ENCODE results near the gene PRKG1.

PRKG1 gene

DNA sequence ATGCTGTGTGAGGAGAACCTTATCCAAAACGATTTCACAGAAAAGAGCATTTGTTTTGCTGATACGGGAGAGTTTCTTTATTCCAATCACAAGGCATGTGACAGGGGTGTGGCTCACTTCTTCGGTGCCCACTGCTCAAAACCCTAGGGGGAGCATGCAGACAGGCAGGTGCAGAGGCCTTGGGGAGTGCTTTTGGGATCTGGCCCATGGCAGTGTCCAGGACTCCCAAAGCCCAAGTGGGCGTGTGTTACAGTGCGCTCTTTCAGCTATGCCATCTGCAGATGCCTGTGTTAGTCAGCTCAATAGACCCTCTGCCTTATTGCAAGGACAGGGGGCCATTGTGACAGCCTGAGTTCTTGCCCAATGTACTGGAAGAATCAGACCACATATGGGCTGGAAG is 530.3 kb downstream of the PRKG1 start:
- Histone ChIP-seq H3K9ac (ENCODE audit: low read depth, low read length, poor library complexity) (no peak overlapping the region), H2BK120ac (ENCODE audit: low read depth, low read length) (no peak overlapping the region), H3K9me3 (replicated peaks in 1 of 2; ENCODE audit: control insufficient read depth in 2 of 2, insufficient read depth in 1 of 2, low read depth in 1 of 2, low read length in 2 of 2) (no peaks in the 10 kb centered on the region), H3K27ac (replicated peaks; ENCODE audit: low read length) (no peak overlapping the region), H3K36me3 (replicated peaks in 1 of 2; ENCODE audit: control insufficient read depth in 2 of 2, insufficient read depth in 2 of 2, low read length in 2 of 2) (no peaks in the 10 kb centered on the region), H4K8ac (ENCODE audit: low read depth, low read length) (no peak overlapping the region), H3K4me3 (ENCODE audit: low read length in 2 of 2) (no peak overlapping the region), H3K4me2 (ENCODE audit: insufficient read depth, low read length, poor library complexity, severe bottlenecking) (no peak overlapping the region), H3K4me1 (ENCODE audit: control insufficient read depth in 2 of 2, insufficient read depth in 1 of 2, low read depth in 1 of 2, low read length in 2 of 2) (peaks cover 0 to 6% of the 10 kb centered on the region in 2 donors), H2BK5ac (ENCODE audit: low read length) (no peak overlapping the region), H3K27me3 (ENCODE audit: control insufficient read depth in 3 of 3, insufficient read depth in 3 of 3, low read depth in 1 of 3, low read length in 3 of 3) (no peaks in the 10 kb centered on the region), H3K79me1 (ENCODE audit: low read depth, low read length) (no peaks in the 10 kb centered on the region), H2AK5ac (ENCODE audit: low read depth, low read length) (no peak overlapping the region), H3K18ac (ENCODE audit: low read length) (no peak overlapping the region), H3K4ac (ENCODE audit: low read length) (no peak overlapping the region), H3K14ac (ENCODE audit: low read length) (no peak overlapping the region), H2BK12ac (ENCODE audit: low read length) (no peak overlapping the region), H3K23ac (ENCODE audit: low read depth, low read length, poor library complexity) (no peak overlapping the region), H2BK15ac (ENCODE audit: low read length) (no peak overlapping the region), H4K91ac (ENCODE audit: low read depth, low read length, poor library complexity) (no peak overlapping the region), H2AFZ (ENCODE audit: low read length) (no peak overlapping the region)
- no CpG with 5 or more reads among the region's 5 CpGs for WGBS, 2 donors (ENCODE audit: extremely low coverage in 2 of 2, insufficient read length in 2 of 2, insufficient replicate concordance in 1 of 2)
- DNase-seq (ENCODE audit: low spot score), result no peak

DNA sequence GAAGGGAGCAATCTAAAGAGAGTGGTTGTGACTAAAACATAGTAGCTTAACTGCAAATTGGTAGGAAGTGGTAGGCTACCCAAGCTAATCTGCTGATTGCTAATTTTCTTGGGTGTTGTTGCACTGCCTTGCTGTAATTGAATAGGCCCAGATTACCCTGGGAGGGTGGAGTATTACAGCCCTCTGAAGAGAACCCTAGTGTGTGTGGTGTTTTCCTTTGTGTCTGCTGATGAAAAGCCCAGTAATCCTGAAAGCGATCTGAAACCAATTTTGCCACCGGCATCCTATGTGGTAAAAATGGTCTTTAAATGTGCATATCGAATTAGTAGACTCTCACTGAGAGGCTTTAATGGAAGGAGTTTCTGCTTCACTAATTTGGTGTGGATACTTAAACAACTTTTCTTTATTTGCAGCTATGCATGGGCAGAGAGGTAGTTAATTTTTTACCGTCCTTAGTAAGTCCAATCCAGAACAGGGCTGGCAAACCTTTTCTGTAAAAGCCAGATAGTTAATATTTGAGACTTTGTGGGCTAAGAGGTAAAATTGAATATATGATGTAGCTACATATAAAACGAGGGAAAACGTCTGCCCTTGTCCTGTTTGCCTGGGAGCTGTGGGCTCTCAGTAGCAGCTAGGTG is 532.7 kb downstream of the PRKG1 start:
- H2BK12ac ChIP-seq (ENCODE audit: low read length), result no peak overlapping the region
- no peak overlapping the region for H3K18ac ChIP-seq (ENCODE audit: low read length)
- no peak overlapping the region for H3K4me2 ChIP-seq (ENCODE audit: insufficient read depth, low read length, poor library complexity, severe bottlenecking)
- no CpG with 5 or more reads among the region's 6 CpGs for WGBS, 2 donors (ENCODE audit: extremely low coverage in 2 of 2, insufficient read length in 2 of 2, insufficient replicate concordance in 1 of 2)
- no peak overlapping the region for H2BK5ac ChIP-seq (ENCODE audit: low read length)
- no peak overlapping the region for H2AK5ac ChIP-seq (ENCODE audit: low read depth, low read length)
- no peak overlapping the region for H3K27ac ChIP-seq (replicated peaks; ENCODE audit: low read length)
- H3K4me3 ChIP-seq (ENCODE audit: low read length in 2 of 2), result no peak overlapping the region
- H3K79me1 ChIP-seq (ENCODE audit: low read depth, low read length), result no peaks in the 10 kb centered on the region
- H3K23ac ChIP-seq (ENCODE audit: low read depth, low read length, poor library complexity), result no peak overlapping the region
- no peak overlapping the region for H3K9ac ChIP-seq (ENCODE audit: low read depth, low read length, poor library complexity)
- H3K9me3 ChIP-seq (replicated peaks in 1 of 2; ENCODE audit: control insufficient read depth in 2 of 2, insufficient read depth in 1 of 2, low read depth in 1 of 2, low read length in 2 of 2), result no peaks in the 10 kb centered on the region
- H3K4ac ChIP-seq (ENCODE audit: low read length), result no peak overlapping the region
- H2AFZ ChIP-seq (ENCODE audit: low read length), result no peak overlapping the region
- no peak overlapping the region for H2BK120ac ChIP-seq (ENCODE audit: low read depth, low read length)
- no peak for DNase-seq (ENCODE audit: low spot score)
- no peak overlapping the region for H2BK15ac ChIP-seq (ENCODE audit: low read length)
- H3K36me3 ChIP-seq (replicated peaks in 1 of 2; ENCODE audit: control insufficient read depth in 2 of 2, insufficient read depth in 2 of 2, low read length in 2 of 2), result no peaks in the 10 kb centered on the region
- H3K27me3 ChIP-seq (ENCODE audit: control insufficient read depth in 3 of 3, insufficient read depth in 3 of 3, low read depth in 1 of 3, low read length in 3 of 3), result no peaks in the 10 kb centered on the region
- peaks cover 0 to 4% of the 10 kb centered on the region in 2 donors for H3K4me1 ChIP-seq (ENCODE audit: control insufficient read depth in 2 of 2, insufficient read depth in 1 of 2, low read depth in 1 of 2, low read length in 2 of 2)
- no peak overlapping the region for H4K91ac ChIP-seq (ENCODE audit: low read depth, low read length, poor library complexity)
- H3K14ac ChIP-seq (ENCODE audit: low read length), result no peak overlapping the region
- no peak overlapping the region for H4K8ac ChIP-seq (ENCODE audit: low read depth, low read length)

DNA sequence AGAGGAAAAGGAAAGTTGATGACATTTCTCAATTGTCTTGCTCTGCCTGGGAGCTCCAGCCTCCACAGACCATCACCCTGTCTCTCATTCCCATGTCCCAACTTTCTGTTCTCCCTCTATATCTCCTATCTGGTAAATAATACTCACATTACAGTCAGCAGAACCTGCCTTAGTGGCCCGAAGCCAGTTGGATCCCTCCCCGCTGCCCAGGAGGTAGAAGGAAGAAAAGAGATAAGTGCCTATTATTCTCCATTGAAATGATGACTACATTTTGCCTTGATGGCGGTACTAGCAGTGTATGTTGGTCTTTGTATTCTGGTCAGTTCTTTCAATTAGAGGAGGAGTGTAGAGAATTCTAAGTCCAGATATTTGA is 533.2 kb downstream of the PRKG1 start:
- Histone ChIP-seq H3K9me3 (replicated peaks in 1 of 2; ENCODE audit: control insufficient read depth in 2 of 2, insufficient read depth in 1 of 2, low read depth in 1 of 2, low read length in 2 of 2) (no peaks in the 10 kb centered on the region), H3K4ac (ENCODE audit: low read length) (no peak overlapping the region), H2BK5ac (ENCODE audit: low read length) (no peak overlapping the region), H3K9ac (ENCODE audit: low read depth, low read length, poor library complexity) (no peak overlapping the region), H4K91ac (ENCODE audit: low read depth, low read length, poor library complexity) (no peak overlapping the region), H3K79me1 (ENCODE audit: low read depth, low read length) (no peaks in the 10 kb centered on the region), H2BK15ac (ENCODE audit: low read length) (no peak overlapping the region), H4K8ac (ENCODE audit: low read depth, low read length) (no peak overlapping the region), H3K4me3 (ENCODE audit: low read length in 2 of 2) (no peak overlapping the region), H3K36me3 (replicated peaks in 1 of 2; ENCODE audit: control insufficient read depth in 2 of 2, insufficient read depth in 2 of 2, low read length in 2 of 2) (no peaks in the 10 kb centered on the region), H3K27ac (replicated peaks; ENCODE audit: low read length) (no peak overlapping the region), H2AFZ (ENCODE audit: low read length) (no peak overlapping the region), H2BK12ac (ENCODE audit: low read length) (no peak overlapping the region), H3K23ac (ENCODE audit: low read depth, low read length, poor library complexity) (no peak overlapping the region), H2BK120ac (ENCODE audit: low read depth, low read length) (no peak overlapping the region), H3K18ac (ENCODE audit: low read length) (no peak overlapping the region), H3K4me2 (ENCODE audit: insufficient read depth, low read length, poor library complexity, severe bottlenecking) (no peak overlapping the region), H2AK5ac (ENCODE audit: low read depth, low read length) (no peak overlapping the region), H3K27me3 (ENCODE audit: control insufficient read depth in 3 of 3, insufficient read depth in 3 of 3, low read depth in 1 of 3, low read length in 3 of 3) (no peaks in the 10 kb centered on the region), H3K4me1 (ENCODE audit: control insufficient read depth in 2 of 2, insufficient read depth in 1 of 2, low read depth in 1 of 2, low read length in 2 of 2) (peaks cover 0 to 4% of the 10 kb centered on the region in 2 donors), H3K14ac (ENCODE audit: low read length) (no peak overlapping the region)
- no peak for DNase-seq (ENCODE audit: low spot score)
- WGBS, 2 donors (ENCODE audit: extremely low coverage in 2 of 2, insufficient read length in 2 of 2, insufficient replicate concordance in 1 of 2), result no CpG with 5 or more reads among the region's 3 CpGs

DNA sequence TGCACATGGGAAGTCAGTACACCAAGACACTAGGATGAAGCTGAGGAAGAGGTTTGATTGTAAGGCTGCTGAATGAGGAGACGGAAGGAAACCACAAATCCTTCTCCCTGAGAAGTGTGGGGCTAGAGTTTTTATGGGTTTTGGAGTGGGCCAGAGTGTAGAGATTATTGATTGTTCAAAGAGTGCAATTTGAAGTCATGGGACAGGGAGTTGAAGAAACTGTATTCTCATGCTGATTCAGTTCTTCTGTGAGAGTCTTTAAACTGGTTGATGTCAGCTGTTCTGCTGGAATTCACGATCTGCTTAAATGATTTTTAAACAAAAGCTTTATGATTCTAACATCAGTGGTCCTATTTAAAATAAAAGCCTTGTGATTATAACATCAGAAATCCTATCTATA is 533.9 kb downstream of the PRKG1 start:
- Histone ChIP-seq H2BK5ac (ENCODE audit: low read length) (no peak overlapping the region), H2BK15ac (ENCODE audit: low read length) (no peak overlapping the region), H2BK12ac (ENCODE audit: low read length) (no peak overlapping the region), H3K9me3 (replicated peaks in 1 of 2; ENCODE audit: control insufficient read depth in 2 of 2, insufficient read depth in 1 of 2, low read depth in 1 of 2, low read length in 2 of 2) (no peaks in the 10 kb centered on the region), H3K9ac (ENCODE audit: low read depth, low read length, poor library complexity) (no peak overlapping the region), H3K4ac (ENCODE audit: low read length) (no peak overlapping the region), H3K18ac (ENCODE audit: low read length) (no peak overlapping the region), H3K27me3 (ENCODE audit: control insufficient read depth in 3 of 3, insufficient read depth in 3 of 3, low read depth in 1 of 3, low read length in 3 of 3) (no peaks in the 10 kb centered on the region), H2AFZ (ENCODE audit: low read length) (no peak overlapping the region), H4K91ac (ENCODE audit: low read depth, low read length, poor library complexity) (no peak overlapping the region), H3K79me1 (ENCODE audit: low read depth, low read length) (no peaks in the 10 kb centered on the region), H3K27ac (replicated peaks; ENCODE audit: low read length) (no peak overlapping the region), H3K4me3 (ENCODE audit: low read length in 2 of 2) (no peak overlapping the region), H2AK5ac (ENCODE audit: low read depth, low read length) (no peak overlapping the region), H3K36me3 (replicated peaks in 1 of 2; ENCODE audit: control insufficient read depth in 2 of 2, insufficient read depth in 2 of 2, low read length in 2 of 2) (no peaks in the 10 kb centered on the region), H3K23ac (ENCODE audit: low read depth, low read length, poor library complexity) (no peak overlapping the region), H2BK120ac (ENCODE audit: low read depth, low read length) (no peak overlapping the region), H3K4me2 (ENCODE audit: insufficient read depth, low read length, poor library complexity, severe bottlenecking) (no peak overlapping the region), H3K4me1 (ENCODE audit: control insufficient read depth in 2 of 2, insufficient read depth in 1 of 2, low read depth in 1 of 2, low read length in 2 of 2) (peaks cover 0 to 4% of the 10 kb centered on the region in 2 donors), H4K8ac (ENCODE audit: low read depth, low read length) (no peak overlapping the region), H3K14ac (ENCODE audit: low read length) (no peak overlapping the region)
- no peak for DNase-seq (ENCODE audit: low spot score)
- no CpG with 5 or more reads among the region's 2 CpGs for WGBS, 2 donors (ENCODE audit: extremely low coverage in 2 of 2, insufficient read length in 2 of 2, insufficient replicate concordance in 1 of 2)
